CD4-positive, alpha-beta T cell (primary cell): ENCODE measurements around the gene PTPRO. TPM values are rescaled to one million over a fixed set of nuclear protein-coding genes. Genes with fewer than 3 reads are reported as not detected.

Experiments used
- ATAC-seq: fragments of 200-7000 bp; cut with Tn5 transposase; one replicate; pipeline ENCODE4 v1.10.0; 2022; ENCODE audit warnings: mild to moderate bottlenecking; ENCODE audit not compliant: poor library complexity
- CTCF ChIA-PET: fragments of 350-600 bp; sonication (Branson Sonifier 250); formaldehyde crosslinking; loops from one replicate; lab custom pipeline; 2021; ENCODE audit warnings: antibody characterized with exemption, inconsistent platforms; lab: Charles Lee
- POLR2A ChIA-PET: fragments of 350-600 bp; sonication (Branson Sonifier 250); formaldehyde crosslinking; loops from one replicate; lab custom pipeline; 2021; ENCODE audit warnings: antibody characterized with exemption, inconsistent platforms; lab: Charles Lee
- DNase-seq, 14 experiments: peaks; one replicate each; pipeline ENCODE4 v3.0.0-alpha.2; 2013 to 2020; ENCODE audit warnings: mixed read lengths in 2 of 14
- H3K27ac ChIP-seq, 2 donors: one replicate each; pipeline versions ENCODE4 v1.5.1 to v1.7.0; 2013; ENCODE audit warnings: low read length in 2 of 2, low read depth in 1 of 2, mild to moderate bottlenecking in 1 of 2
- H3K27me3 ChIP-seq, 2 experiments: 1 replicate in 1 of 2; 2 replicates in 1 of 2; pipeline versions ENCODE4 v1.6.1 to v1.7.0; 2013; ENCODE audit warnings: low read length in 2 of 2, control low read depth in 1 of 2, mild to moderate bottlenecking in 1 of 2, moderate library complexity in 1 of 2; ENCODE audit not compliant: insufficient read depth in 2 of 2, control insufficient read depth in 1 of 2
- H3K36me3 ChIP-seq: one replicate; pipeline ENCODE4 v1.6.1; 2013; ENCODE audit warnings: low read length, control low read depth; ENCODE audit not compliant: insufficient read depth
- H3K4me1 ChIP-seq: one replicate; pipeline ENCODE4 v1.6.1; 2013; ENCODE audit warnings: low read length, control low read depth; ENCODE audit not compliant: insufficient read depth
- H3K4me3 ChIP-seq: one replicate; pipeline ENCODE4 v1.5.1; 2013; ENCODE audit warnings: mild to moderate bottlenecking, low read length, moderate library complexity
- H3K9me3 ChIP-seq, 2 experiments: 1 replicate in 1 of 2; 2 replicates in 1 of 2; pipeline versions ENCODE4 v1.6.1 to v1.7.0; 2013; ENCODE audit warnings: low read length in 2 of 2, mild to moderate bottlenecking in 2 of 2, control low read depth in 1 of 2, moderate library complexity in 1 of 2; ENCODE audit not compliant: control insufficient read depth in 1 of 2, insufficient read depth in 1 of 2
- H3K27ac Mint-ChIP-seq: one replicate; pipeline ENCODE4 v1.8.0; 2020; ENCODE audit warnings: mixed read lengths
- H3K27me3 Mint-ChIP-seq: one replicate; pipeline ENCODE4 v1.8.0; 2021; ENCODE audit warnings: mixed read lengths
- H3K36me3 Mint-ChIP-seq: one replicate; pipeline ENCODE4 v1.8.0; 2021; ENCODE audit warnings: low read depth, mixed read lengths
- H3K4me1 Mint-ChIP-seq: one replicate; pipeline ENCODE4 v1.8.0; 2021; ENCODE audit warnings: low read depth, mixed read lengths
- H3K4me3 Mint-ChIP-seq: one replicate; pipeline ENCODE4 v1.8.0; 2020; ENCODE audit warnings: mild to moderate bottlenecking, mixed read lengths
- H3K9me3 Mint-ChIP-seq: one replicate; pipeline ENCODE4 v1.8.0; 2020; ENCODE audit warnings: mixed read lengths
- intact Hi-C, 2 experiments: fragments of 100-400 bp; cut with DNase I in 1 of 2; cut with micrococcal nuclease in 1 of 2; formaldehyde crosslinking; loops; one replicate each; pipeline versions ENCODE4 v1.15.1 to v1.9.0; 2023 to 2025; cut with DNase I, micrococcal nuclease
- total RNA-seq, 174 experiments: library from RNA in 2 of 174; stranded (reverse) in 2 of 174; gene quantifications; one replicate each; pipeline ENCODE4 v1.2.3 and lab custom pipeline; 2021 to 2026
- TF ChIP-seq, protein P1 (sequence below): fragments of 200-600 bp; IDR thresholded peaks from one replicate; pipeline ENCODE4 v1.8.0; 2022; ENCODE audit warnings: antibody characterized with exemption, mild to moderate bottlenecking

Gene PTPRO
- total RNA-seq, 2 experiments from 2014 or later = 2.1 to 2.8 TPM

DNA sequence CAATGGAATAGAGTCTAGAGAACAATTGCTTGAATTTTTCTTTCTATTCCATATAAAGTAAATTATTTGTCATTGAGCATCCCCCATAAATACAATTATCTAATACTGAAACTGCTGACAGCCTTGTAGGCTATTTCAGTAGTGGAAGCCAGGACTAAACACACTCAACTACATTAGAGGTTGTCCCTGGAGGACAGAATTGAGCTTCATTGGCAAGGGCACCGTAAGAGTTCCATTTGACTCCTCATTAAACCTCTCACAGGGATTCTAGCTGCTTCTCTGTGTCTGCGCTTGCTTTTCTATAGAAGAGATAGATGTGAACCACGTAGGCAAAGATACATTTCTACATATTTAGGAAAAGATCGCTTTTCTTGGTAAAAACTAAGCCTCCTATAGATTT, 3.5 kb upstream of the PTPRO start:
- H3K27ac ChIP-seq = no peak overlapping the region
- Mint-ChIP-seq H3K36me3 (no peaks in the 10 kb centered on the region), H3K27ac (no peak overlapping the region), H3K27me3 (peaks cover 45% of the 10 kb centered on the region), H3K4me1 (peaks cover 8% of the 10 kb centered on the region), H3K4me3 (no peak overlapping the region), H3K9me3 (no peaks in the 10 kb centered on the region)
- H3K4me3 ChIP-seq = no peak overlapping the region
- no peaks in the 10 kb centered on the region for H3K36me3 ChIP-seq
- TF ChIP-seq, protein P1, sequence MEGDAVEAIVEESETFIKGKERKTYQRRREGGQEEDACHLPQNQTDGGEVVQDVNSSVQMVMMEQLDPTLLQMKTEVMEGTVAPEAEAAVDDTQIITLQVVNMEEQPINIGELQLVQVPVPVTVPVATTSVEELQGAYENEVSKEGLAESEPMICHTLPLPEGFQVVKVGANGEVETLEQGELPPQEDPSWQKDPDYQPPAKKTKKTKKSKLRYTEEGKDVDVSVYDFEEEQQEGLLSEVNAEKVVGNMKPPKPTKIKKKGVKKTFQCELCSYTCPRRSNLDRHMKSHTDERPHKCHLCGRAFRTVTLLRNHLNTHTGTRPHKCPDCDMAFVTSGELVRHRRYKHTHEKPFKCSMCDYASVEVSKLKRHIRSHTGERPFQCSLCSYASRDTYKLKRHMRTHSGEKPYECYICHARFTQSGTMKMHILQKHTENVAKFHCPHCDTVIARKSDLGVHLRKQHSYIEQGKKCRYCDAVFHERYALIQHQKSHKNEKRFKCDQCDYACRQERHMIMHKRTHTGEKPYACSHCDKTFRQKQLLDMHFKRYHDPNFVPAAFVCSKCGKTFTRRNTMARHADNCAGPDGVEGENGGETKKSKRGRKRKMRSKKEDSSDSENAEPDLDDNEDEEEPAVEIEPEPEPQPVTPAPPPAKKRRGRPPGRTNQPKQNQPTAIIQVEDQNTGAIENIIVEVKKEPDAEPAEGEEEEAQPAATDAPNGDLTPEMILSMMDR = no peak
- peaks cover 8% of the 10 kb centered on the region for H3K4me1 ChIP-seq
- H3K27me3 ChIP-seq = peaks cover 6 to 33% of the 10 kb centered on the region in 2 experiments
- DNase-seq (no peak), ATAC-seq (no peak)
- intact Hi-C loops = no loop called here
- POLR2A ChIA-PET = no interaction called here
- CTCF ChIA-PET = no interaction called here
- H3K9me3 ChIP-seq = no peaks in the 10 kb centered on the region

- CTCF ChIA-PET = no interaction called here
- H3K27ac Mint-ChIP-seq = no peak overlapping the region
- peaks cover 8% of the 10 kb centered on the region for H3K4me1 Mint-ChIP-seq
- Histone ChIP-seq H3K9me3 (no peaks in the 10 kb centered on the region), H3K27me3 (peaks cover 5 to 40% of the 10 kb centered on the region in 2 experiments), H3K4me3 (no peak overlapping the region), H3K36me3 (no peaks in the 10 kb centered on the region), H3K4me1 (peaks cover 8% of the 10 kb centered on the region), H3K27ac (no peak overlapping the region)
- H3K27me3 Mint-ChIP-seq = peaks cover 61% of the 10 kb centered on the region
- intact Hi-C loops = no loop called here
- DNase-seq = no peak
- POLR2A ChIA-PET = no interaction called here
- no peaks in the 10 kb centered on the region for H3K36me3 Mint-ChIP-seq
- no peak for ATAC-seq
- TF ChIP-seq, protein P1 = no peak
- H3K4me3 Mint-ChIP-seq = no peak overlapping the region
- H3K9me3 Mint-ChIP-seq = no peaks in the 10 kb centered on the region
These were observed 1.4 kb upstream of the PTPRO start for GRCh38 chr12:15320881-15321280.

GRCh38 chr12:15323480-15323879, 1.2 kb downstream of the PTPRO start:
- Mint-ChIP-seq H3K27me3 (peaks cover 76% of the 10 kb centered on the region), H3K9me3 (no peaks in the 10 kb centered on the region), H3K36me3 (no peaks in the 10 kb centered on the region), H3K4me1 (peaks cover 8% of the 10 kb centered on the region), H3K27ac (no peak overlapping the region), H3K4me3 (no peak overlapping the region)
- ChIA-PET CTCF (no interaction called here), POLR2A (no interaction called here)
- H3K27ac ChIP-seq = no peak overlapping the region
- intact Hi-C loops = no loop called here
- no peaks in the 10 kb centered on the region for H3K9me3 ChIP-seq
- H3K36me3 ChIP-seq = no peaks in the 10 kb centered on the region
- H3K4me3 ChIP-seq = no peak overlapping the region
- H3K4me1 ChIP-seq = peaks cover 8% of the 10 kb centered on the region
- ATAC-seq (no peak), DNase-seq (no peak)
- H3K27me3 ChIP-seq = peaks cover 5 to 38% of the 10 kb centered on the region in 2 experiments
- TF ChIP-seq, protein P1 = no peak
